Mesangial cell (primary cell): ENCODE data around the gene KLHL22. TPM values are rescaled to one million over a fixed set of nuclear protein-coding genes. Genes with fewer than 3 reads are reported as not detected.

ENCODE experiments used
- total RNA-seq: library from RNA; depleted of rRNA; stranded (reverse); fragments of >200 nt; gene quantifications from 2 replicates; pipeline ENCODE4 v1.2.3, GENCODE V29; 2015

The KLHL22 gene
- total RNA-seq = 22.3 and 35.7 TPM in 2 replicates

GRCh38 chr22:20494978-20495860, at the start of gene KLHL22:
TSS of gene KLHL22 (minus strand) at chr22:20495795. CDS start at chr22:20489211, 6,584 bp downstream.

GRCh38 chr22:20507253-20508066, 11.9 kb upstream of the KLHL22 start, which contains the start of gene MED15:
TSS of gene MED15 (plus strand) at chr22:20507610. CDS start at chr22:20507679, 69 bp downstream.

GRCh38 chr22:20437613-20438426, 57.8 kb downstream of the KLHL22 start, which contains the start of gene SCARF2:
TSS of gene SCARF2 (minus strand) at chr22:20437825. CDS start at chr22:20437754, 71 bp downstream.

GRCh38 chr22:20393705-20394476, 101.7 kb downstream of the KLHL22 start, which contains the start of gene ZNF74:
TSS of gene ZNF74 (plus strand) at chr22:20394151. CDS start at chr22:20394629, 478 bp downstream.

Other genes with a start within 250 kb of the KLHL22 start
- 13.0 and 21.7 TPM in 2 replicates for gene RTN4R, start 227.5 kb downstream of the KLHL22 start, total RNA-seq
- 63.7 and 77.6 TPM in 2 replicates for gene DGCR6L, start 175.7 kb downstream of the KLHL22 start, total RNA-seq
- 11.2 and 20.5 TPM in 2 replicates for gene ZNF74, start 101.6 kb downstream of the KLHL22 start, total RNA-seq
- gene SCARF2, start 58.0 kb downstream of the KLHL22 start, total RNA-seq = 19.4 and 38.8 TPM in 2 replicates
- 73.5 and 89.2 TPM in 2 replicates for gene MED15, start 11.8 kb upstream of the KLHL22 start, total RNA-seq